Fibroblast of mammary gland (primary cell): Measurements from ENCODE around the gene TFAP2C.

Experiments
- DNase-seq: peaks from one replicate; pipeline ENCODE4 v3.0.0-alpha.2; 2010; ENCODE audit warnings: low read depth
- H3K4me3 ChIP-seq: 2 replicates; pipeline ENCODE4 v1.5.1; 2011; ENCODE audit warnings: low read depth, mild to moderate bottlenecking, low read length, moderate library complexity; ENCODE audit not compliant: control insufficient read depth
- CTCF ChIP-seq: conservative IDR thresholded peaks from 2 replicates; pipeline ENCODE4 v1.5.1; 2011; ENCODE audit warnings: low read depth, low read length, inconsistent platforms; ENCODE audit not compliant: control insufficient read depth, insufficient read depth

The TFAP2C gene

GRCh38 chr20:56687061-56687460, 58.0 kb downstream of the TFAP2C start:
- no peak overlapping the region for H3K4me3 ChIP-seq
- DNase-seq, result no peak
- TF ChIP-seq CTCF, result no peak

GRCh38 chr20:56688106-56688505, 59.0 kb downstream of the TFAP2C start:
- H3K4me3 ChIP-seq, result no peak overlapping the region
- TF ChIP-seq CTCF, result no peak
- no peak for DNase-seq
